Gastrocnemius medialis (tissue), 4 donors: Measurements from ENCODE around the gene ADAP1. TPM values are rescaled to one million over a fixed set of nuclear protein-coding genes. Genes with fewer than 3 reads are reported as not detected.

Experiments
- ATAC-seq, 2 donors: fragments of 150-250 bp; one replicate each; pipeline ENCODE4 v1.9.1; 2016
- DNase-seq, 2 donors: peaks; one replicate each; pipeline ENCODE4 v3.0.0-alpha.2; 2019
- H3K27ac ChIP-seq, 4 donors: fragments of 200-600 bp; sonication (generic); 1 replicate in 1 of 4; 2 replicates in 3 of 4; pipeline ENCODE4 v1.5.1; 2016 to 2018; ENCODE audit warnings: mild to moderate bottlenecking in 2 of 4, moderate library complexity in 1 of 4
- H3K27me3 ChIP-seq, 3 donors: fragments of 200-600 bp; sonication (generic) in 2 of 3; 1 replicate in 1 of 3; 2 replicates in 2 of 3; pipeline versions ENCODE4 v1.5.1 to v1.6.0; 2016 to 2019; ENCODE audit warnings: mild to moderate bottlenecking in 1 of 3, moderate library complexity in 1 of 3
- H3K36me3 ChIP-seq, 2 donors: fragments of 200-600 bp; sonication (generic) in 1 of 2; one replicate each; pipeline ENCODE4 v1.5.1; 2017 to 2018
- H3K4me1 ChIP-seq, 2 donors: fragments of 200-600 bp; sonication (generic) in 1 of 2; one replicate each; pipeline ENCODE4 v1.5.1; 2016 to 2017; ENCODE audit warnings: mild to moderate bottlenecking in 2 of 2
- H3K4me3 ChIP-seq, 4 donors: fragments of 200-600 bp; sonication (generic) in 3 of 4; 1 replicate in 1 of 4; 2 replicates in 3 of 4; pipeline ENCODE4 v1.5.1; 2016 to 2019; ENCODE audit warnings: mild to moderate bottlenecking in 2 of 4
- H3K9me3 ChIP-seq, 3 donors: fragments of 200-600 bp; sonication (generic) in 2 of 3; 1 replicate in 1 of 3; 2 replicates in 2 of 3; pipeline ENCODE4 v1.5.1; 2016 to 2019
- CTCF ChIP-seq, 5 experiments: fragments of 450-650 bp in 3 of 5; fragments of 200-600 bp in 2 of 5; sonication (generic) in 2 of 5; IDR thresholded peaks in 4 of 5; conservative IDR thresholded peaks in 1 of 5; 1 replicate in 4 of 5; 2 replicates in 1 of 5; pipeline ENCODE4 v1.5.1; 2016 to 2019; ENCODE audit warnings: antibody characterized with exemption in 5 of 5, mild to moderate bottlenecking in 3 of 5, moderate library complexity in 3 of 5
- POLR2A ChIP-seq, 2 donors: fragments of 450-650 bp; IDR thresholded peaks; one replicate each; pipeline ENCODE4 v1.6.1; 2017; ENCODE audit warnings: antibody characterized with exemption in 2 of 2, mild to moderate bottlenecking in 2 of 2, moderate library complexity in 2 of 2
- in situ Hi-C, 4 donors: fragments of 200-750 bp; cut with MboI; loops; one replicate each; pipeline versions ENCODE4 v1.15.0 to v1.8.0; 2017; ENCODE audit warnings: low sequenced_read_pairs in 4 of 4
- intact Hi-C: fragments of 100-400 bp; cut with DNase I; formaldehyde crosslinking; loops from one replicate; pipeline ENCODE4 v1.15.1; 2023; ENCODE audit warnings: low total_unique reads
- total RNA-seq, 4 donors: library from RNA; depleted of rRNA; stranded (reverse); fragments of >200 nt; gene quantifications; one replicate each; pipeline versions ENCODE4 v1.1.0 to v1.2.3, GENCODE V29; 2016

Gene ADAP1
- total RNA-seq, 4 donors from 2014 or later = 0.71 to 5.0 (median 1.1) TPM

DNA sequence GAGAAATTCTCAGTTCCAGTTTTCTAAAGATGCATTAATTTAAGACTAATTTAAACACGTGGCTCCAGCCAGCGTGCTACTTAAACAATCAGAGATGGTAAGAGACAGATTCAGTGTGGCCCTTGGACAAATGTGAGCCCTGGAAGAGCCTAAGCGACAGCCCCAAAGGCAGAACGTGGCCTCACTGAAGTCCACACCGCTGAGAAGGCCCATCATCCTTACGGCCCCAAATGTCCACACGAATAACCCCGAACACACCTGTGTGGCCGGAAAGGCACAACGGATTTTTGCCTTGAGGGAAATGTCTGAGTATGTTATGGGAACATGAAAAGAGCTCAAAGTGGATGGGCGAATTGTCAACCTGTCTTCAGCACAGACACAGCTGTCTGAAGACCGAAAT is 17.6 kb upstream of the ADAP1 start:
- Histone ChIP-seq H3K4me3 (no peak overlapping the region), H3K9me3 (no peaks in the 10 kb centered on the region), H3K4me1 (peaks cover 15 to 18% of the 10 kb centered on the region in 2 donors), H3K27me3 (no peaks in the 10 kb centered on the region), H3K36me3 (peaks cover 0 to 46% of the 10 kb centered on the region in 2 donors), H3K27ac (no peak overlapping the region)
- intact Hi-C loops (no loop called here), in situ Hi-C loops (no loop called here)
- DNase-seq (no peak), ATAC-seq (no peak)
- TF ChIP-seq CTCF (IDR thresholded peaks at IDR 0.05 in 4 of 5, conservative IDR thresholded peaks at IDR 0.05 in 1 of 5) (no peak), POLR2A (IDR thresholded peaks at IDR 0.05) (no peak)

GRCh38 chr7:970744-971143 is 16.3 kb upstream of the ADAP1 start:
- Histone ChIP-seq H3K9me3 (no peaks in the 10 kb centered on the region), H3K4me3 (no peak overlapping the region), H3K27ac (no peak overlapping the region), H3K36me3 (peaks cover 0 to 49% of the 10 kb centered on the region in 2 donors), H3K27me3 (no peaks in the 10 kb centered on the region), H3K4me1 (peaks cover 18 to 19% of the 10 kb centered on the region in 2 donors)
- TF ChIP-seq POLR2A (IDR thresholded peaks at IDR 0.05) (no peak), CTCF (IDR thresholded peaks at IDR 0.05 in 4 of 5, conservative IDR thresholded peaks at IDR 0.05 in 1 of 5) (no peak)
- intact Hi-C loops = no loop called here
- in situ Hi-C loops = no loop called here
- no peak for DNase-seq
- ATAC-seq = no peak

DNA sequence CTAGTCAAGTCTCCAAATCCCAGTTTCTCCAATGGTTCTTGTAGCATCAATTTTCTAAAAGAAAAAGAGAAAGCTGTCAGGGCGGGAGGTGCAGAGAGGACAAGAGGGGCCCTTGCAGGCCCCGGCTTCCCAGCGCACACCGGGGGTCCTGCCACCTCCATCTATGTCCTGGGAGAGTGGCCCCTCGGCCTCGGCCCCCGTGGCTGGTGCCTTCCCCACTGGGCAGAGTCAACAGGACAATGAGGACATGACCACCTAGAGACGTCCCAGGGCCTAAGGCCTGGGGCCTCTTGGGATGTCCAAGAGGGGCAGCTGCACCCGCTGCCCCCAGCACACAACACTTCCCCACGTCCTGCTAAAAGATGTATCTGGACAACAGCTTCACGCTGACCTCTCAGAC is 14.9 kb upstream of the ADAP1 start:
- intact Hi-C loops = no loop called here
- no peak for DNase-seq
- ATAC-seq = no peak
- H3K36me3 ChIP-seq = peaks cover 0 to 49% of the 10 kb centered on the region in 2 donors
- in situ Hi-C loops = no loop called here
- no peaks in the 10 kb centered on the region for H3K27me3 ChIP-seq
- H3K4me3 ChIP-seq = no peak overlapping the region
- no peaks in the 10 kb centered on the region for H3K9me3 ChIP-seq
- H3K4me1 ChIP-seq = peaks cover 28 to 30% of the 10 kb centered on the region in 2 donors
- no peak overlapping the region for H3K27ac ChIP-seq
- no peak for TF ChIP-seq CTCF (IDR thresholded peaks at IDR 0.05 in 4 of 5, conservative IDR thresholded peaks at IDR 0.05 in 1 of 5)
- no peak for TF ChIP-seq POLR2A (IDR thresholded peaks at IDR 0.05)

DNA sequence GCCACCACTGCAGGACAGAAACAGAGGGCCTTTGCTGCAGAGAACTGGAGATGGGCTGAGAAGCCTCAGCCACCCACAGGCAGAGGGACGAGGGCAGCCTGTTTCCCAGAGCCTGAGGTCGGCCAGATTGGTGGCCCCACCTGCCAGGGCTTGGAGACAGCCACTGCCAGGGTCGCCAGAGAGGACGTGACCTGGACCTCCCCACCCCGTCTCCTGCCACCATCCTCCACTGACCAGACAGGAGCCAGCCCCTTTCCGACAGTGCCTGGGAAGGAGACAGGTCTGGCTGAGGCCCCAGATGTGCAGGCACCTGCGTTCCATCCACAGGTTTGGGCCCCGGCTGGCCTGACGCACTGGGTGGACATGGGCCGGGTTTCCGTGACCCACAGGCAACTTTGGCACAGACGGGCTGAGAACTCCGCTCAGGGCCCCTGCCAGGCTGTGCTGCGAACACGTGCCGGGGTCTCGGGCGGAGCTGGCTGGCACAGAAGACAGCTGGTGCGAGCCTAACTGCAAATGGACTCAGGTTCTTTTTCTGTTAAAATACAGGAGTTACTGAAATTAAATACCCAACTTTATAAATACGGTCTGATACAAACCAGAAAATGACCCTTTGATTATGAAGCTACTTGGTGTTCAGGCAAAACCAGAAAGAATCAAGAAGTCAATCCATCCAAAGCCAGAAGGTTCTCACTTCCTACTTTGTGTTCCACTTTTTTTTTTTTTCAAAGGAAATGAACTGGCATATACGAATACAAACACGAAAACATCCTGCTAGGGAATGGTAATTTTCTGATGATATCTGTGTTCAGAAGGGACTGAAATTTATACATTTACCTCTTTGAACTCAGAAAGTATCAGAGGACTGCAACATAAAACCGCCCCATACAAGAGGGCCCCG is 14.0 kb upstream of the ADAP1 start:
- Histone ChIP-seq H3K4me1 (peaks cover 23 to 30% of the 10 kb centered on the region in 2 donors), H3K27ac (no peak overlapping the region), H3K27me3 (no peaks in the 10 kb centered on the region), H3K9me3 (no peaks in the 10 kb centered on the region), H3K4me3 (no peak overlapping the region), H3K36me3 (peaks cover 0 to 49% of the 10 kb centered on the region in 2 donors)
- intact Hi-C loops = no loop called here
- DNase-seq = no peak
- in situ Hi-C loops = no loop called here
- TF ChIP-seq POLR2A (IDR thresholded peaks at IDR 0.05) = no peak
- TF ChIP-seq CTCF (IDR thresholded peaks at IDR 0.05 in 4 of 5, conservative IDR thresholded peaks at IDR 0.05 in 1 of 5) = no peak
- no peak for ATAC-seq
